Smooth muscle cell (in vitro differentiated cells): ENCODE measurements around the gene TAS1R3. TPM values are rescaled to one million over a fixed set of nuclear protein-coding genes. Genes with fewer than 3 reads are reported as not detected.

Source experiments
- DNase-seq: peaks from one replicate; lab custom pipeline; 2025; ENCODE audit not compliant: unreplicated experiment; lab: John Stamatoyannopoulos, UW
- H2AFZ ChIP-seq: fragments of 200-600 bp; sonication (generic); 2 replicates; pipeline ENCODE4 v1.6.0; 2016; ENCODE audit warnings: antibody characterized with exemption, low read depth, mild to moderate bottlenecking
- H3F3A ChIP-seq: fragments of 200-600 bp; sonication (generic); 2 replicates; pipeline ENCODE4 v1.6.0; 2017; ENCODE audit warnings: antibody characterized with exemption, low read depth
- H3K27ac ChIP-seq: fragments of 200-600 bp; sonication (generic); 2 replicates; pipeline ENCODE4 v1.5.1; 2016; ENCODE audit warnings: low read depth, mild to moderate bottlenecking
- H3K27me3 ChIP-seq: fragments of 200-600 bp; sonication (generic); 2 replicates; pipeline ENCODE4 v1.6.1; 2016; ENCODE audit warnings: low read depth, mild to moderate bottlenecking
- H3K36me3 ChIP-seq: fragments of 200-600 bp; sonication (generic); 2 replicates; pipeline ENCODE4 v1.5.1; 2016; ENCODE audit warnings: low read depth
- H3K4me1 ChIP-seq: fragments of 200-600 bp; sonication (generic); 2 replicates; pipeline ENCODE4 v1.5.1; 2016; ENCODE audit warnings: low read depth
- H3K4me2 ChIP-seq: fragments of 200-600 bp; sonication (generic); 2 replicates; pipeline ENCODE4 v1.6.0; 2016; ENCODE audit warnings: mild to moderate bottlenecking
- H3K4me3 ChIP-seq: fragments of 200-600 bp; sonication (generic); 2 replicates; pipeline ENCODE4 v1.5.1; 2016; ENCODE audit warnings: mild to moderate bottlenecking
- H3K79me2 ChIP-seq: fragments of 200-600 bp; sonication (generic); 2 replicates; pipeline ENCODE4 v1.6.0; 2016; ENCODE audit warnings: low read depth, mild to moderate bottlenecking
- H3K9ac ChIP-seq: fragments of 200-600 bp; sonication (generic); 2 replicates; pipeline ENCODE4 v1.6.0; 2016; ENCODE audit warnings: low read depth
- H3K9me3 ChIP-seq: fragments of 200-600 bp; sonication (generic); replicated peaks from 2 replicates; pipeline ENCODE4 v1.5.1; 2016; ENCODE audit warnings: low read depth
- H4K20me1 ChIP-seq: fragments of 200-600 bp; sonication (generic); 2 replicates; pipeline ENCODE4 v1.6.0; 2016; ENCODE audit warnings: low read depth
- CTCF ChIP-seq: fragments of 200-600 bp; sonication (generic); IDR thresholded peaks from 2 replicates; pipeline ENCODE4 v1.5.1; 2017; ENCODE audit warnings: borderline replicate concordance, mild to moderate bottlenecking, antibody characterized with exemption; ENCODE audit not compliant: insufficient read depth, poor library complexity, severe bottlenecking
- WGBS: methylation state at CpG from one replicate; pipeline ENCODE4 v1.1.7; 2016; ENCODE audit warnings: low lambda C conversion rate; 5-methylcytosine and 5-hydroxymethylcytosine counted together
- polyA plus RNA-seq: library from polyadenylated mRNA; unstranded; fragments of >200 nt; fragmentation: Nextera tagmentation; extraction: Ambion mirVana; gene quantifications from 2 replicates; pipeline ENCODE4 v1.2.1, GENCODE V29; 2016
- total RNA-seq: library from RNA; depleted of rRNA; stranded (reverse); fragments of >200 nt; gene quantifications from 2 replicates; pipeline ENCODE4 v1.2.3, GENCODE V29; 2014

Gene TAS1R3
- total and polyA plus RNA-seq, 2 experiments from 2014 or later, result 0.18 to 0.39 TPM

DNA sequence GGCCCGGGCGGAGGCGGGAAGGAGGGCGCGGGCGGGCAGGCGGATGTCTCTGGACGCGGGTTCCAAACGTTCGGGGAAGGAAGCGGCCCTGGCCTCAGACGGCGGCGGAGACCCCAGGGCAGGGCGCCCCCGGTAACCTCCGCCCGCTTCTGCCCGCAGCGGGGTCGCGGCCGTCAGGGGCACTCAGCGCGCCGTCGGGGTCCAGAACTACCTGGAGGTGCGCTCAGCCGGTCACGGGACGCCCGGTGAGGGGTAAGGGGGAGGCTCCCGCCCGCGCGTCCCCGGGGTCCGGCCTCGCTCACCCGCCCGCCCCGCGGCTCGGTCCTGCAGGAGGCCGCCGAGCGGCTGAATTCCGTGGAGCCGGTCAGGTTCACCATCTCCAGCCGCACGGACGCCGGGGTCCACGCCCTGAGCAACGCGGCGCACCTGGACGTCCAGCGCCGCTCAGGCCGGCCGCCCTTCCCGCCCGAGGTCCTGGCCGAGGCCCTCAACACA, 22.3 kb upstream of the TAS1R3 start:
- H4K20me1 ChIP-seq, result peaks cover 74% of the 10 kb centered on the region
- H3F3A ChIP-seq, result peaks cover 4% of the 10 kb centered on the region
- H3K9ac ChIP-seq, result peak overlapping the region; percentile 85
- no peak overlapping the region for H2AFZ ChIP-seq
- peak overlapping the region; percentile 99 for H3K4me2 ChIP-seq
- DNase-seq, result no peak
- TF ChIP-seq CTCF, result no peak
- H3K79me2 ChIP-seq, result peaks cover 34% of the 10 kb centered on the region
- WGBS, result 2% methylated on average over 48 of the region's 66 CpGs
- H3K27ac ChIP-seq, result peak overlapping the region; percentile 63
- H3K4me1 ChIP-seq, result peaks cover 36% of the 10 kb centered on the region
- no peaks in the 10 kb centered on the region for H3K9me3 ChIP-seq
- peak overlapping the region; percentile 86 for H3K4me3 ChIP-seq
- no peaks in the 10 kb centered on the region for H3K36me3 ChIP-seq
- no peaks in the 10 kb centered on the region for H3K27me3 ChIP-seq

GRCh38 chr1:1309251-1310108, 21.6 kb upstream of the TAS1R3 start:
- 30% methylated on average over 50 of the region's 57 CpGs for WGBS
- no peaks in the 10 kb centered on the region for H3K27me3 ChIP-seq
- H4K20me1 ChIP-seq, result peaks cover 74% of the 10 kb centered on the region
- H3K4me3 ChIP-seq, result peak overlapping the region; percentile 86
- H2AFZ ChIP-seq, result no peak overlapping the region
- H3K79me2 ChIP-seq, result peaks cover 32% of the 10 kb centered on the region
- H3K27ac ChIP-seq, result peak overlapping the region; percentile 63
- peak overlapping the region; percentile 99 for H3K4me2 ChIP-seq
- TF ChIP-seq CTCF, result no peak
- peak overlapping the region; percentile 85 for H3K9ac ChIP-seq
- H3K4me1 ChIP-seq, result peaks cover 34% of the 10 kb centered on the region
- H3K36me3 ChIP-seq, result no peaks in the 10 kb centered on the region
- H3K9me3 ChIP-seq, result no peaks in the 10 kb centered on the region
- no peak for DNase-seq
- H3F3A ChIP-seq, result peaks cover 4% of the 10 kb centered on the region

- H3K4me1 ChIP-seq, result peaks cover 30% of the 10 kb centered on the region
- peak overlapping the region; percentile 99 for H3K4me2 ChIP-seq
- peaks cover 72% of the 10 kb centered on the region for H4K20me1 ChIP-seq
- H3F3A ChIP-seq, result peaks cover 4% of the 10 kb centered on the region
- no peak overlapping the region for H2AFZ ChIP-seq
- H3K79me2 ChIP-seq, result peaks cover 30% of the 10 kb centered on the region
- peak overlapping the region; percentile 63 for H3K27ac ChIP-seq
- no peaks in the 10 kb centered on the region for H3K36me3 ChIP-seq
- H3K9ac ChIP-seq, result no peak overlapping the region
- TF ChIP-seq CTCF, result no peak
- no peak for DNase-seq
- no peak overlapping the region for H3K4me3 ChIP-seq
- H3K27me3 ChIP-seq, result no peaks in the 10 kb centered on the region
- no peaks in the 10 kb centered on the region for H3K9me3 ChIP-seq
- WGBS, result 86% methylated on average over 3 of the region's 3 CpGs
Observed at GRCh38 chr1:1310109-1310385, 21.0 kb upstream of the TAS1R3 start.

GRCh38 chr1:1310476-1311053, 20.5 kb upstream of the TAS1R3 start:
- H3K4me1 ChIP-seq, result peaks cover 25% of the 10 kb centered on the region
- H3K79me2 ChIP-seq, result peaks cover 26% of the 10 kb centered on the region
- WGBS, result 87% methylated on average over 20 of the region's 21 CpGs
- no peak overlapping the region for H3K4me2 ChIP-seq
- peak overlapping the region; percentile 63 for H3K27ac ChIP-seq
- H2AFZ ChIP-seq, result no peak overlapping the region
- H3K4me3 ChIP-seq, result no peak overlapping the region
- no peaks in the 10 kb centered on the region for H3K9me3 ChIP-seq
- peaks cover 72% of the 10 kb centered on the region for H4K20me1 ChIP-seq
- peaks cover 4% of the 10 kb centered on the region for H3F3A ChIP-seq
- DNase-seq, result no peak
- no peak overlapping the region for H3K9ac ChIP-seq
- TF ChIP-seq CTCF, result no peak
- no peaks in the 10 kb centered on the region for H3K36me3 ChIP-seq
- H3K27me3 ChIP-seq, result no peaks in the 10 kb centered on the region
